ENCODE data around the gene VAV3. TPM values are rescaled to one million over a fixed set of nuclear protein-coding genes. Genes with fewer than 3 reads are reported as not detected.

VAV3 gene
- total and polyA plus RNA-seq, 9 of the 15 experiments (the other 6 are each of a cell fraction or from before 2014, with no cell fraction given): not detected

DNA sequence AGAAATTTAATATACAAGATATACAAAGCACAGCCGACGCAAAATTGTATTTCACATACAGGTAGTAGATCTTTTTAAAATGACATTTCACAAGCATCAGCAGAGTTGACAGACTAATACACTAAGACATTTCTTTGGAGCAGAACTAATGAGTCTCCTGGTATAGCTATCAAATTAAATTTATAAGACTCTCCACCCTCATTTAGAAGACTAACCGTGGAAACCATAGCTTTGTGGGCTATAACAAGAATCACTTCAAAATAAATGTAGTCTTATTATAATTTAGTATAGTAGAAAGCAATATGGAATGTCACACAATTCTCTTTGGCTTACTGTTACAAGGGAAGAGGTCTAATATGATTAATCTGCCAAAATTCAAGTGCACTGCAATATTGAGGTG is 204.9 kb downstream of the VAV3 start:
- POLR2A ChIA-PET: interaction anchor here (0.6 kb wide), 1 partner anchor 23 kb away, joined by 3 read pairs; no protein-coding TSS in a partner anchor
- Histone ChIP-seq H3K27ac (ENCODE audit: extremely low read depth, low read depth, low read length) (no peak overlapping the region), H3K9ac (ENCODE audit: insufficient read depth in 1 of 2, low read depth in 2 of 2, low read length in 2 of 2) (no peak overlapping the region), H2AFZ (ENCODE audit: low read depth, low read length) (no peak overlapping the region), H3K9me1 (ENCODE audit: control insufficient read depth, insufficient read depth, low read length) (no peaks in the 10 kb centered on the region), H3K9me3 (replicated peaks; ENCODE audit: control insufficient read depth, insufficient read depth, low read depth, low read length) (no peaks in the 10 kb centered on the region), H3K4me2 (ENCODE audit: insufficient read depth, low read length) (no peak overlapping the region), H3K36me3 (ENCODE audit: control insufficient read depth, insufficient read depth, low read length) (no peaks in the 10 kb centered on the region), H3K79me2 (ENCODE audit: control insufficient read depth, insufficient read depth, low read length) (no peaks in the 10 kb centered on the region), H3K4me3 (no peak overlapping the region), H4K20me1 (replicated peaks; ENCODE audit: control insufficient read depth, insufficient read depth, low read length) (no peaks in the 10 kb centered on the region), H3K27me3 (ENCODE audit: control insufficient read depth in 2 of 2, insufficient read depth in 2 of 2, low read length in 2 of 2) (no peaks in the 10 kb centered on the region), H3K4me1 (replicated peaks in 1 of 2; ENCODE audit: control insufficient read depth in 2 of 2, insufficient read depth in 2 of 2, low read length in 2 of 2) (no peaks in the 10 kb centered on the region)
- DNase-seq (ENCODE audit: extremely low read depth in 1 of 4, low spot score in 3 of 4): no peak
- 1% methylated on average over 3 of the region's 3 CpGs for WGBS (ENCODE audit: insufficient coverage, low coverage, missing lambda C conversion rate)
- no peak for ATAC-seq
- intact Hi-C loops (cut with micrococcal nuclease) (no loop called here), in situ Hi-C loops (cut with MboI) (no loop called here)
- CTCF ChIA-PET (ENCODE audit: low intra/inter-chr PET ratio): no interaction called here
- BruUV-seq (replicated peaks): no TSS peak
- no peak for TF ChIP-seq TGIF2 (CRISPR knock-in tag; IDR thresholded peaks at IDR 0.05)
- TF ChIP-seq, protein P1, sequence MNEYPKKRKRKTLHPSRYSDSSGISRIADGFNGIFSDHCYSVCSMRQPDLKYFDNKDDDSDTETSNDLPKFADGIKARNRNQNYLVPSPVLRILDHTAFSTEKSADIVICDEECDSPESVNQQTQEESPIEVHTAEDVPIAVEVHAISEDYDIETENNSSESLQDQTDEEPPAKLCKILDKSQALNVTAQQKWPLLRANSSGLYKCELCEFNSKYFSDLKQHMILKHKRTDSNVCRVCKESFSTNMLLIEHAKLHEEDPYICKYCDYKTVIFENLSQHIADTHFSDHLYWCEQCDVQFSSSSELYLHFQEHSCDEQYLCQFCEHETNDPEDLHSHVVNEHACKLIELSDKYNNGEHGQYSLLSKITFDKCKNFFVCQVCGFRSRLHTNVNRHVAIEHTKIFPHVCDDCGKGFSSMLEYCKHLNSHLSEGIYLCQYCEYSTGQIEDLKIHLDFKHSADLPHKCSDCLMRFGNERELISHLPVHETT (CRISPR knock-in tag; conservative IDR thresholded peaks at IDR 0.05 in 1 of 2, IDR thresholded peaks at IDR 0.05 in 1 of 2): no peak
- no peak for TF ChIP-seq KAT7 (CRISPR knock-in tag; IDR thresholded peaks at IDR 0.05; ENCODE audit: borderline replicate concordance)
- no peak for TF ChIP-seq KDM2B (CRISPR knock-in tag; IDR thresholded peaks at IDR 0.05)
- no peak for TF ChIP-seq C11orf30 (IDR thresholded peaks at IDR 0.05; ENCODE audit: low read depth)
- TF ChIP-seq ZNF324 (CRISPR knock-in tag; IDR thresholded peaks at IDR 0.05): no peak
- no peak for TF ChIP-seq PHB (CRISPR knock-in tag; IDR thresholded peaks at IDR 0.05)
- no peak for TF ChIP-seq MCM7 (IDR thresholded peaks at IDR 0.05)
- TF ChIP-seq, protein P2, sequence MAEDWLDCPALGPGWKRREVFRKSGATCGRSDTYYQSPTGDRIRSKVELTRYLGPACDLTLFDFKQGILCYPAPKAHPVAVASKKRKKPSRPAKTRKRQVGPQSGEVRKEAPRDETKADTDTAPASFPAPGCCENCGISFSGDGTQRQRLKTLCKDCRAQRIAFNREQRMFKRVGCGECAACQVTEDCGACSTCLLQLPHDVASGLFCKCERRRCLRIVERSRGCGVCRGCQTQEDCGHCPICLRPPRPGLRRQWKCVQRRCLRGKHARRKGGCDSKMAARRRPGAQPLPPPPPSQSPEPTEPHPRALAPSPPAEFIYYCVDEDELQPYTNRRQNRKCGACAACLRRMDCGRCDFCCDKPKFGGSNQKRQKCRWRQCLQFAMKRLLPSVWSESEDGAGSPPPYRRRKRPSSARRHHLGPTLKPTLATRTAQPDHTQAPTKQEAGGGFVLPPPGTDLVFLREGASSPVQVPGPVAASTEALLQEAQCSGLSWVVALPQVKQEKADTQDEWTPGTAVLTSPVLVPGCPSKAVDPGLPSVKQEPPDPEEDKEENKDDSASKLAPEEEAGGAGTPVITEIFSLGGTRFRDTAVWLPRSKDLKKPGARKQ (CRISPR knock-in tag; IDR thresholded peaks at IDR 0.05): no peak
- TF ChIP-seq TEAD2 (tag; IDR thresholded peaks at IDR 0.05): no peak
- no peak for TF ChIP-seq PRMT5 (CRISPR knock-in tag; IDR thresholded peaks at IDR 0.05)
- no peak for TF ChIP-seq CBX8 (IDR thresholded peaks at IDR 0.05; ENCODE audit: borderline replicate concordance, extremely low read depth, low read depth, low read length, poor library complexity, severe bottlenecking)
- no peak for TF ChIP-seq GABPB1 (CRISPR knock-in tag; IDR thresholded peaks at IDR 0.05)
- TF ChIP-seq, protein P3, sequence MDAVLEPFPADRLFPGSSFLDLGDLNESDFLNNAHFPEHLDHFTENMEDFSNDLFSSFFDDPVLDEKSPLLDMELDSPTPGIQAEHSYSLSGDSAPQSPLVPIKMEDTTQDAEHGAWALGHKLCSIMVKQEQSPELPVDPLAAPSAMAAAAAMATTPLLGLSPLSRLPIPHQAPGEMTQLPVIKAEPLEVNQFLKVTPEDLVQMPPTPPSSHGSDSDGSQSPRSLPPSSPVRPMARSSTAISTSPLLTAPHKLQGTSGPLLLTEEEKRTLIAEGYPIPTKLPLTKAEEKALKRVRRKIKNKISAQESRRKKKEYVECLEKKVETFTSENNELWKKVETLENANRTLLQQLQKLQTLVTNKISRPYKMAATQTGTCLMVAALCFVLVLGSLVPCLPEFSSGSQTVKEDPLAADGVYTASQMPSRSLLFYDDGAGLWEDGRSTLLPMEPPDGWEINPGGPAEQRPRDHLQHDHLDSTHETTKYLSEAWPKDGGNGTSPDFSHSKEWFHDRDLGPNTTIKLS (IDR thresholded peaks at IDR 0.05; ENCODE audit: borderline replicate concordance, low read depth): no peak
- no peak for TF ChIP-seq SRF (CRISPR knock-in tag; IDR thresholded peaks at IDR 0.05)
- TF ChIP-seq, protein P4, sequence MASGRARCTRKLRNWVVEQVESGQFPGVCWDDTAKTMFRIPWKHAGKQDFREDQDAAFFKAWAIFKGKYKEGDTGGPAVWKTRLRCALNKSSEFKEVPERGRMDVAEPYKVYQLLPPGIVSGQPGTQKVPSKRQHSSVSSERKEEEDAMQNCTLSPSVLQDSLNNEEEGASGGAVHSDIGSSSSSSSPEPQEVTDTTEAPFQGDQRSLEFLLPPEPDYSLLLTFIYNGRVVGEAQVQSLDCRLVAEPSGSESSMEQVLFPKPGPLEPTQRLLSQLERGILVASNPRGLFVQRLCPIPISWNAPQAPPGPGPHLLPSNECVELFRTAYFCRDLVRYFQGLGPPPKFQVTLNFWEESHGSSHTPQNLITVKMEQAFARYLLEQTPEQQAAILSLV (tag; IDR thresholded peaks at IDR 0.05): no peak
- TF ChIP-seq GTF2F1 (IDR thresholded peaks at IDR 0.05; ENCODE audit: low read depth, low read length): no peak
- no peak for TF ChIP-seq CC2D1A (IDR thresholded peaks at IDR 0.05)
- no peak for TF ChIP-seq CHCHD3 (CRISPR knock-in tag; IDR thresholded peaks at IDR 0.05)
- no peak for FAIRE-seq
